Measurements from ENCODE around the gene CSNK1G3. TPM values are rescaled to one million over a fixed set of nuclear protein-coding genes. Genes with fewer than 3 reads are reported as not detected.

Gene CSNK1G3
- total and polyA plus RNA-seq, 3 donors from 2014 or later: 17.9 to 53.1 (median 32.1) TPM

GRCh38 chr5:123518111-123518510 lies 6.1 kb downstream of the CSNK1G3 start:
- no peak for TF ChIP-seq POLR2A (IDR thresholded peaks at IDR 0.05)
- TF ChIP-seq CTCF (IDR thresholded peaks at IDR 0.05): no peak
- no peak for DNase-seq
- Histone ChIP-seq H3K9me3 (no peaks in the 10 kb centered on the region), H3K4me1 (peaks cover 18% of the 10 kb centered on the region), H3K27ac (no peak overlapping the region), H3K36me3 (ENCODE audit: low read depth, missing control alignments) (no peaks in the 10 kb centered on the region), H3K4me3 (no peak overlapping the region), H3K27me3 (no peaks in the 10 kb centered on the region)
- intact Hi-C loops (cut with DNase I; ENCODE audit: low total_unique reads): no loop called here

- Histone ChIP-seq H3K36me3 (ENCODE audit: low read depth, missing control alignments) (no peaks in the 10 kb centered on the region), H3K4me1 (peaks cover 5% of the 10 kb centered on the region), H3K27ac (no peak overlapping the region), H3K9me3 (no peaks in the 10 kb centered on the region), H3K4me3 (no peak overlapping the region), H3K27me3 (no peaks in the 10 kb centered on the region)
- no peak for TF ChIP-seq POLR2A (IDR thresholded peaks at IDR 0.05)
- TF ChIP-seq CTCF (IDR thresholded peaks at IDR 0.05): no peak
- DNase-seq: no peak
- intact Hi-C loops (cut with DNase I; ENCODE audit: low total_unique reads): no loop called here
Observed at GRCh38 chr5:123520677-123521247, 8.8 kb downstream of the CSNK1G3 start.

DNA sequence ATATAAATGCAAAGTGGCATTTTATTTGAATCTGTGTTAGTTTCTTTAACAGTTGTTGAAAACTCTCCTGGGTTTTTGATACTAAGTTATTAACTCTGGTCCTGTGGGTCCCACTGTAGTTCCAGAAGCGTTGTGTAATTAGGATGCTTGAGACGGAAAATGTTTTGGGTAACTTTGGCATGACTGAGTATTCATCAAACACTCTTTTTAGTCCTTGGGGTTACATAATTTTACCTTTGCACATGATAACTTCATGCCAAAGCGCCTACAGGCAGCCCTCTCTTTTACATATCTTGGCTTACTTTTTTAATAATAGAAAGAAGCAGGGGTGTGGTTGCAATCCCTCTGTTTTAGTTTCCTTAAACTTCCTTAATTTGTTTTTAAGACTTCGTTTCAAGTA lies 12.2 kb downstream of the CSNK1G3 start:
- no peak for DNase-seq
- H3K4me3 ChIP-seq: no peak overlapping the region
- H3K27ac ChIP-seq: no peak overlapping the region
- H3K9me3 ChIP-seq: no peaks in the 10 kb centered on the region
- H3K36me3 ChIP-seq (ENCODE audit: low read depth, missing control alignments): no peaks in the 10 kb centered on the region
- WGBS, 2 donors: 49 to 61% methylated on average over 4 of the region's 4 CpGs
- TF ChIP-seq CTCF (IDR thresholded peaks at IDR 0.05) (no peak), POLR2A (IDR thresholded peaks at IDR 0.05) (no peak)
- peaks cover 5% of the 10 kb centered on the region for H3K4me1 ChIP-seq
- intact Hi-C loops (cut with DNase I; ENCODE audit: low total_unique reads): no loop called here
- H3K27me3 ChIP-seq: no peaks in the 10 kb centered on the region

GRCh38 chr5:123527190-123527589 lies 15.2 kb downstream of the CSNK1G3 start:
- Histone ChIP-seq H3K27me3 (no peaks in the 10 kb centered on the region), H3K4me3 (no peak overlapping the region), H3K9me3 (no peaks in the 10 kb centered on the region), H3K27ac (no peak overlapping the region), H3K36me3 (ENCODE audit: low read depth, missing control alignments) (no peaks in the 10 kb centered on the region), H3K4me1 (no peaks in the 10 kb centered on the region)
- DNase-seq: no peak
- TF ChIP-seq CTCF (IDR thresholded peaks at IDR 0.05): no peak
- no peak for TF ChIP-seq POLR2A (IDR thresholded peaks at IDR 0.05)
- intact Hi-C loops (cut with DNase I; ENCODE audit: low total_unique reads): no loop called here

DNA sequence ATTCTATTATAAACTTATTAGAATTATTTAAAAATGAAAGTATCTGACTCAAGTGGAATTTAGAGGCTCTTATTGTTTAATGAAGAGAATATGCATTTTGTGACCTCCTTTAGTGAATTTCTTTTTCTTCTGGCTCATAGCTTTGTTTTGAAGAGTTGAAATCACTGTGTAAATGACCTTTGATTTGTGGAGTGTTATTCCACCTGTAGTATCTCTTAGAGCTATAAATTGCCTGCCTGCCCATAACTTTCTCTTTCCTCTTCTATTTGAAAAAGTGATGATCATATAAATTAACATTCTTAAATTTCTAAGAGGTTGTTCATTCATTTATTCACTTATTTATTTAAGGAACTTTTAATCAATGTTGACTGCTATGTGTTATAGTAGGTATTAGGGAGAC lies 16.1 kb downstream of the CSNK1G3 start:
- intact Hi-C loops (cut with DNase I; ENCODE audit: low total_unique reads): no loop called here
- H3K4me3 ChIP-seq: no peak overlapping the region
- no peak for DNase-seq
- no peaks in the 10 kb centered on the region for H3K4me1 ChIP-seq
- TF ChIP-seq CTCF (IDR thresholded peaks at IDR 0.05): no peak
- no peak for TF ChIP-seq POLR2A (IDR thresholded peaks at IDR 0.05)
- H3K9me3 ChIP-seq: no peaks in the 10 kb centered on the region
- no peaks in the 10 kb centered on the region for H3K27me3 ChIP-seq
- no peaks in the 10 kb centered on the region for H3K36me3 ChIP-seq (ENCODE audit: low read depth, missing control alignments)
- H3K27ac ChIP-seq: no peak overlapping the region

All from testis (tissue), 3 donors.